ENCODE measurements around the gene UBA7.

GRCh38 chr3:49841806-49842205, 28.1 kb upstream of the UBA7 start:
- TF ChIP-seq CTCF (IDR thresholded peaks at IDR 0.05) = no peak
- TF ChIP-seq POLR2AphosphoS5 (IDR thresholded peaks at IDR 0.05) = no peak
- TF ChIP-seq EP300 (IDR thresholded peaks at IDR 0.05) = no peak
- TF ChIP-seq POLR2A (IDR thresholded peaks at IDR 0.05) = no peak
